OCI-LY3 (cell line): ENCODE measurements around the gene NEURL1B.

ENCODE experiments used
- H2AFZ ChIP-seq: fragments of 200-600, 300-600 bp; shearing (Covaris generic); 2 replicates; pipeline ENCODE4 v1.6.0; 2014; ENCODE audit warnings: antibody characterized with exemption, low read depth, low read length
- H3K27ac ChIP-seq: fragments of 200-600, 300-600 bp; sonication (generic); 2 replicates; pipeline ENCODE4 v1.5.1; 2014; ENCODE audit warnings: mild to moderate bottlenecking, low read length, moderate library complexity, mixed read lengths
- H3K27me3 ChIP-seq: fragments of 200-600, 300-600 bp; sonication (generic); 2 replicates; pipeline ENCODE4 v1.6.1; 2014; ENCODE audit warnings: low read depth, low read length, mixed read lengths
- H3K36me3 ChIP-seq: fragments of 200-600, 300-600 bp; sonication (generic); replicated peaks from 2 replicates; pipeline ENCODE3; 2014; ENCODE audit warnings: low read depth, low read length, mixed read lengths
- H3K4me1 ChIP-seq: fragments of 300-600, 200-600 bp; sonication (generic); 2 replicates; pipeline ENCODE4 v1.6.1; 2014; ENCODE audit warnings: low read length, mixed read lengths
- H3K4me2 ChIP-seq: fragments of 200-600, 300-600 bp; sonication (generic); 2 replicates; pipeline ENCODE4 v1.6.1; 2014; ENCODE audit warnings: low read length, mixed read lengths
- H3K4me3 ChIP-seq: fragments of 300-600, 200-600 bp; sonication (generic); 2 replicates; pipeline ENCODE4 v1.5.1; 2014; ENCODE audit warnings: antibody characterized with exemption, mild to moderate bottlenecking, low read length, moderate library complexity
- H3K79me2 ChIP-seq: fragments of 300-600, 200-600 bp; shearing (Covaris generic); 2 replicates; pipeline ENCODE4 v1.6.1; 2014; ENCODE audit warnings: mild to moderate bottlenecking, low read length, mixed read lengths
- H3K9ac ChIP-seq: fragments of 300-600, 200-600 bp; shearing (Covaris generic); 2 replicates; pipeline ENCODE4 v1.6.0; 2014; ENCODE audit warnings: mild to moderate bottlenecking, low read length, moderate library complexity
- H3K9me3 ChIP-seq: fragments of 200-600, 300-600 bp; shearing (Covaris generic); 2 replicates; pipeline ENCODE4 v1.6.1; 2014; ENCODE audit warnings: low read length, mixed read lengths; ENCODE audit not compliant: insufficient read depth
- H4K20me1 ChIP-seq: fragments of 200-600, 300-600 bp; sonication (generic); 2 replicates; pipeline ENCODE4 v1.6.1; 2016; ENCODE audit warnings: low read length, mixed read lengths; ENCODE audit not compliant: insufficient read depth
- CTCF ChIP-seq: fragments of 200-600, 300-600 bp; sonication (generic); IDR thresholded peaks from 2 replicates; pipeline ENCODE4 v1.5.1; 2014; ENCODE audit warnings: antibody characterized with exemption, low read length, low read depth
- EZH2phosphoT487 ChIP-seq: fragments of 200-600 bp; shearing (Covaris generic); IDR thresholded peaks from 2 replicates; pipeline ENCODE4 v1.6.1; 2018; ENCODE audit warnings: antibody characterized with exemption, mixed run types, low read depth

NEURL1B gene

GRCh38 chr5:172715931-172716682 is 75.0 kb downstream of the NEURL1B start:
- no peak overlapping the region for H3K27ac ChIP-seq
- H3K9ac ChIP-seq, result no peak overlapping the region
- no peak overlapping the region for H3K4me3 ChIP-seq
- peaks cover 19% of the 10 kb centered on the region for H3K27me3 ChIP-seq
- H2AFZ ChIP-seq, result no peak overlapping the region
- H3K36me3 ChIP-seq, result no peaks in the 10 kb centered on the region
- peaks cover 11% of the 10 kb centered on the region; the same call in 1 of the 2 replicates for H3K4me1 ChIP-seq
- H3K9me3 ChIP-seq, result no peaks in the 10 kb centered on the region
- H3K4me2 ChIP-seq, result peak overlapping the region; percentile 72
- TF ChIP-seq CTCF (no peak), EZH2phosphoT487 (no peak)
- H4K20me1 ChIP-seq, result no peaks in the 10 kb centered on the region
- no peaks in the 10 kb centered on the region for H3K79me2 ChIP-seq

- peaks cover 11% of the 10 kb centered on the region; the same call in 1 of the 2 replicates for H3K4me1 ChIP-seq
- no peaks in the 10 kb centered on the region for H4K20me1 ChIP-seq
- no peak overlapping the region; the same call in 1 of the 2 replicates for H3K9ac ChIP-seq
- peak overlapping the region; percentile 72 for H3K4me2 ChIP-seq
- H2AFZ ChIP-seq, result peak overlapping the region; percentile 44
- H3K27me3 ChIP-seq, result peaks cover 17% of the 10 kb centered on the region
- H3K79me2 ChIP-seq, result no peaks in the 10 kb centered on the region
- peak overlapping the region; percentile 60 for H3K4me3 ChIP-seq
- peak; percentile 90 for TF ChIP-seq CTCF
- TF ChIP-seq EZH2phosphoT487, result no peak
- H3K36me3 ChIP-seq, result no peaks in the 10 kb centered on the region
- H3K9me3 ChIP-seq, result no peaks in the 10 kb centered on the region
- H3K27ac ChIP-seq, result no peak overlapping the region
These were observed 75.8 kb downstream of the NEURL1B start for GRCh38 chr5:172716796-172717313.

GRCh38 chr5:172717481-172718195 is 76.6 kb downstream of the NEURL1B start:
- peaks cover 11% of the 10 kb centered on the region; the same call in 1 of the 2 replicates for H3K4me1 ChIP-seq
- H2AFZ ChIP-seq, result 0 out of 2 replicates have a peak overlapping the region, but pooled peaks have one; percentile 44
- no peaks in the 10 kb centered on the region for H4K20me1 ChIP-seq
- no peak overlapping the region for H3K4me3 ChIP-seq
- no peaks in the 10 kb centered on the region for H3K9me3 ChIP-seq
- H3K4me2 ChIP-seq, result peak overlapping the region; percentile 72
- no peaks in the 10 kb centered on the region for H3K36me3 ChIP-seq
- no peaks in the 10 kb centered on the region for H3K79me2 ChIP-seq
- no peak overlapping the region for H3K27ac ChIP-seq
- H3K9ac ChIP-seq, result no peak overlapping the region
- TF ChIP-seq CTCF (no peak), EZH2phosphoT487 (no peak)
- H3K27me3 ChIP-seq, result peaks cover 21% of the 10 kb centered on the region
